K562 (cell line): ENCODE measurements around the gene TUT4. TPM values are rescaled to one million over a fixed set of nuclear protein-coding genes. Genes with fewer than 3 reads are reported as not detected.
A peak's percentile ranks its signal among the peaks of the same experiment; 100 is the strongest.

Experiments
- ATAC-seq: fragments of 200-7000 bp; cut with Tn5 transposase; 3 replicates; pipeline ENCODE4 v1.9.1; 2020; ENCODE audit warnings: moderate library complexity
- BruUV-seq: library from RNA; stranded (reverse); fragments of 400-500 nt; replicated peaks from 2 replicates; lab custom pipeline; 2021; lab: Mats Ljungman, UMichigan
- CTCF ChIA-PET: fragments of 300-600 bp; formaldehyde crosslinking; extraction: SDS; loops from one replicate; lab custom pipeline; 2021; ENCODE audit warnings: low intra/inter-chr PET ratio; lab: Yijun Ruan, JAX
- POLR2A ChIA-PET: fragments of 300-600, 350-650 bp; sonication (Branson Sonifier 250); formaldehyde crosslinking; extraction: SDS; loops from one replicate; lab custom pipeline; 2021; ENCODE audit warnings: antibody characterized with exemption, inconsistent platforms; lab: Yijun Ruan, JAX
- DNase-seq, 4 experiments: peaks; one replicate each; pipeline versions ENCODE4 v3.0.0 to v3.0.0-alpha.2; 2011 to 2018; ENCODE audit warnings: low spot score in 3 of 4, mixed read lengths in 3 of 4; ENCODE audit errors: extremely low read depth in 1 of 4
- FAIRE-seq: peaks from 2 replicates; lab custom pipeline; 2011; peaks lifted over from hg19 to GRCh38; lab: Jason Lieb, UNC
- H2AFZ ChIP-seq: 2 replicates; pipeline ENCODE4 v1.6.0; 2011; ENCODE audit warnings: low read depth, low read length, control low read depth, inconsistent platforms
- H3K27ac ChIP-seq: fragments of 200-600 bp; 3 replicates; pipeline ENCODE4 v1.8.0; 2011; ENCODE audit warnings: low read depth, mild to moderate bottlenecking, control low read depth, inconsistent platforms, low read length, moderate library complexity, mixed read lengths; ENCODE audit errors: extremely low read depth
- H3K27me3 ChIP-seq, 2 experiments: fragments of 300-600 bp in 1 of 2; 2 replicates in 1 of 2; 3 replicates in 1 of 2; pipeline versions ENCODE4 v1.6.0 to v1.8.0; 2011; ENCODE audit warnings: inconsistent platforms in 2 of 2, low read length in 2 of 2, mild to moderate bottlenecking in 1 of 2, mixed read lengths in 1 of 2, moderate library complexity in 1 of 2; ENCODE audit not compliant: control insufficient read depth in 2 of 2, insufficient read depth in 2 of 2
- H3K36me3 ChIP-seq: fragments of 300-600 bp; 3 replicates; pipeline ENCODE4 v1.8.0; 2011; ENCODE audit warnings: mild to moderate bottlenecking, low read length, inconsistent platforms; ENCODE audit not compliant: control insufficient read depth, insufficient read depth
- H3K4me1 ChIP-seq, 2 experiments: fragments of 200-600 bp in 1 of 2; replicated peaks in 1 of 2; 2 replicates in 1 of 2; 3 replicates in 1 of 2; pipeline versions ENCODE4 v1.5.1 to v1.8.0; 2011; ENCODE audit warnings: inconsistent platforms in 2 of 2, low read length in 2 of 2, mild to moderate bottlenecking in 1 of 2, mixed read lengths in 1 of 2, moderate library complexity in 1 of 2; ENCODE audit not compliant: control insufficient read depth in 2 of 2, insufficient read depth in 2 of 2
- H3K4me2 ChIP-seq: 2 replicates; pipeline ENCODE4 v1.6.1; 2011; ENCODE audit warnings: low read length, control low read depth, inconsistent platforms, mixed read lengths; ENCODE audit not compliant: insufficient read depth
- H3K4me3 ChIP-seq: fragments of 200-600 bp; sonication (generic), shearing (Covaris generic); 2 replicates; pipeline ENCODE4 v1.5.1; 2016; ENCODE audit warnings: control low read depth, inconsistent platforms
- H3K79me2 ChIP-seq: fragments of 200-600 bp; 3 replicates; pipeline ENCODE4 v1.8.0; 2011; ENCODE audit warnings: low read length, inconsistent platforms; ENCODE audit not compliant: control insufficient read depth, insufficient read depth
- H3K9ac ChIP-seq, 2 experiments: 2 replicates each; pipeline versions ENCODE4 v1.6.0 to v1.6.1; 2011; ENCODE audit warnings: low read depth in 2 of 2, low read length in 2 of 2, control low read depth in 1 of 2, inconsistent platforms in 1 of 2, mild to moderate bottlenecking in 1 of 2, mixed read lengths in 1 of 2; ENCODE audit not compliant: insufficient read depth in 1 of 2
- H3K9me1 ChIP-seq: one replicate; pipeline ENCODE4 v1.6.0; 2011; ENCODE audit warnings: inconsistent platforms, mild to moderate bottlenecking, low read length, moderate library complexity; ENCODE audit not compliant: control insufficient read depth, insufficient read depth
- H3K9me3 ChIP-seq: replicated peaks from 2 replicates; pipeline ENCODE4 v1.5.1; 2011; ENCODE audit warnings: low read depth, low read length, inconsistent platforms; ENCODE audit not compliant: control insufficient read depth, insufficient read depth
- H4K20me1 ChIP-seq: replicated peaks from 2 replicates; pipeline ENCODE4 v1.6.1; 2011; ENCODE audit warnings: low read length, inconsistent platforms, mixed read lengths; ENCODE audit not compliant: control insufficient read depth, insufficient read depth
- HMBOX1 ChIP-seq: sonication (generic); IDR thresholded peaks from 2 replicates; pipeline ENCODE4 v1.6.1; 2016
- HNRNPUL1 ChIP-seq: fragments of 200-400 bp; formaldehyde crosslinking; IDR thresholded peaks from 2 replicates; pipeline ENCODE4 v1.6.1; 2017; ENCODE audit warnings: low read length
- KLF16 ChIP-seq: IDR thresholded peaks from 2 replicates; pipeline ENCODE4 v1.6.1; 2016; ENCODE audit warnings: antibody characterized with exemption
- NR0B1 ChIP-seq: fragments of 450-650 bp; IDR thresholded peaks from one replicate; pipeline ENCODE4 v1.6.1; 2018; ENCODE audit warnings: mild to moderate bottlenecking, moderate library complexity; ENCODE audit not compliant: partially characterized antibody
- PML ChIP-seq: IDR thresholded peaks from 2 replicates; pipeline ENCODE4 v1.6.1; 2012; ENCODE audit warnings: low read length, inconsistent platforms
- SIRT6 ChIP-seq: IDR thresholded peaks from one replicate; pipeline ENCODE4 v1.6.1; 2012; ENCODE audit warnings: low read depth, mild to moderate bottlenecking, control low read depth, inconsistent platforms, low read length, moderate library complexity
- ZNF121 ChIP-seq: sonication (generic); formaldehyde crosslinking; conservative IDR thresholded peaks from 2 replicates; pipeline ENCODE4 v1.8.0; 2022; ENCODE audit warnings: missing genetic modification reagents
- WGBS: fragments of 100-300 bp; shearing (Covaris generic); methylation state at CpG from one replicate; pipeline ENCODE4 v1.1.6; 2016; ENCODE audit warnings: low coverage, mixed read lengths; ENCODE audit not compliant: insufficient coverage; ENCODE audit errors: missing lambda C conversion rate; 5-methylcytosine and 5-hydroxymethylcytosine counted together
- in situ Hi-C: fragments of 300-500 bp; cut with MboI; formaldehyde crosslinking; loops from 4 replicates; pipeline ENCODE4 v1.15.0; 2018; ENCODE audit warnings: inconsistent platforms, mixed read lengths
- intact Hi-C: fragments of 100-400 bp; cut with micrococcal nuclease; formaldehyde crosslinking; loops from 2 replicates; pipeline ENCODE4 v1.14.2; 2022
- polyA plus RNA-seq, 8 experiments: library from polyadenylated mRNA; depleted of rRNA in 4 of 8; stranded (reverse) in 5 of 8; unstranded in 3 of 8; fragments of >200 nt; fragmentation: Nextera tagmentation in 2 of 8; fragmentation: Illumina TruSeq in 1 of 8; extraction: Ambion mirVana in 2 of 8; extraction: Trizol in 1 of 8; gene quantifications; 2 replicates each; pipeline versions ENCODE4 v1.2.1 to v1.2.3, GENCODE V29; 2011 to 2014; ENCODE audit warnings: inconsistent platforms in 1 of 8, missing spikeins in 1 of 8
- total RNA-seq, 7 experiments: library from RNA; depleted of rRNA in 6 of 7; stranded (reverse); fragments of >200 nt in 6 of 7; fragmentation: Illumina TruSeq in 2 of 7; extraction: Trizol in 2 of 7; gene quantifications; 2 replicates each; pipeline versions ENCODE4 v1.2.1 to v1.2.3, GENCODE V29; 2011 to 2021; ENCODE audit warnings: low replicate concordance in 1 of 7

TUT4 gene
- total and polyA plus RNA-seq, 9 of the 15 experiments (the other 6 are each of a cell fraction or from before 2014, with no cell fraction given) = 15.8 to 53.5 (median 36.7) TPM

- in situ Hi-C loops = no loop called here
- 95% methylated on average over 10 of the region's 10 CpGs for WGBS
- FAIRE-seq (no peak), DNase-seq (no peak), ATAC-seq (no peak)
- H3K36me3 ChIP-seq = peaks cover 95% of the 10 kb centered on the region
- no peak overlapping the region for H3K27ac ChIP-seq
- H3K27me3 ChIP-seq = no peaks in the 10 kb centered on the region
- H3K4me1 ChIP-seq = no peaks in the 10 kb centered on the region
- H3K79me2 ChIP-seq = peaks cover 1% of the 10 kb centered on the region; the same call in 1 of the 3 replicates
- H3K9me1 ChIP-seq = no peaks in the 10 kb centered on the region
- CTCF ChIA-PET = no interaction called here
- H3K9ac ChIP-seq = no peak overlapping the region
- POLR2A ChIA-PET = interaction anchor here (1.0 to 7.7 kb wide), 7 partner anchors 7 to 264 kb away, joined by 3 to 58 read pairs (median 3); partner anchors contain the start of genes ORC1 and PRPF38A
- H2AFZ ChIP-seq = no peak overlapping the region
- TF ChIP-seq HNRNPUL1 (no peak), KLF16 (no peak), HMBOX1 (no peak), SIRT6 (no peak), PML (no peak), ZNF121 (CRISPR knock-in tag) (peak; percentile 93), NR0B1 (no peak)
- H3K4me3 ChIP-seq = no peak overlapping the region
- no peak overlapping the region for H3K4me2 ChIP-seq
- H4K20me1 ChIP-seq = no peaks in the 10 kb centered on the region
- no TSS peak for BruUV-seq
- intact Hi-C loops = no loop called here
- H3K9me3 ChIP-seq = no peaks in the 10 kb centered on the region
These were observed 139.4 kb downstream of the TUT4 start for GRCh38 chr1:52413410-52413989.
